GM21786 (cell line): ENCODE data around the gene AKR7A3.
"Not testable (repeated sequence)": the region's sequence is repeated elsewhere in the genome, so short reads cannot be mapped to it uniquely, and the experiment has no call there.

Experiments used
- ATAC-seq: cut with Tn5 transposase; IDR thresholded peaks from one replicate; pipeline ENCODE4 v1.9.1; 2021; ENCODE audit not compliant: unreplicated experiment

The AKR7A3 gene

GRCh38 chr1:19288324-19289241, at the start of gene AKR7A3:
TSS of gene AKR7A3 (minus strand) at chr1:19288770. CDS start at chr1:19288709, 61 bp downstream.
- ATAC-seq: not testable (repeated sequence)

- ATAC-seq: no peak
These were observed 49.8 kb upstream of the AKR7A3 start for GRCh38 chr1:19338323-19338762.

- ATAC-seq: no peak
These were observed 48.7 kb upstream of the AKR7A3 start for GRCh38 chr1:19337289-19337688.

- no peak for ATAC-seq
These were observed 48.0 kb upstream of the AKR7A3 start for GRCh38 chr1:19336543-19336942.

- no peak for ATAC-seq
These were observed 45.2 kb upstream of the AKR7A3 start for GRCh38 chr1:19333587-19334354.

GRCh38 chr1:19332832-19333231, 44.3 kb upstream of the AKR7A3 start:
- ATAC-seq: no peak

- no peak for ATAC-seq
These were observed 42.8 kb upstream of the AKR7A3 start for GRCh38 chr1:19331262-19331878.

GRCh38 chr1:19330449-19331135, 42.0 kb upstream of the AKR7A3 start:
- ATAC-seq: no peak

- no peak for ATAC-seq
These were observed 41.0 kb upstream of the AKR7A3 start for GRCh38 chr1:19329611-19330010.

- no peak for ATAC-seq
These were observed 40.6 kb upstream of the AKR7A3 start for GRCh38 chr1:19329188-19329587.

- no peak for ATAC-seq
These were observed 39.9 kb upstream of the AKR7A3 start for GRCh38 chr1:19328486-19328885.

- ATAC-seq: no peak
These were observed 39.2 kb upstream of the AKR7A3 start for GRCh38 chr1:19327736-19328135.

- ATAC-seq: no peak
These were observed 38.7 kb upstream of the AKR7A3 start for GRCh38 chr1:19327301-19327700.

GRCh38 chr1:19326748-19327065, 38.1 kb upstream of the AKR7A3 start:
- ATAC-seq: no peak

- ATAC-seq: no peak
These were observed 37.6 kb upstream of the AKR7A3 start for GRCh38 chr1:19325958-19326747.

GRCh38 chr1:19325368-19325957, 36.9 kb upstream of the AKR7A3 start:
- no peak for ATAC-seq

- ATAC-seq: no peak
These were observed 36.1 kb upstream of the AKR7A3 start for GRCh38 chr1:19324665-19324990.

- ATAC-seq: no peak
These were observed 35.6 kb upstream of the AKR7A3 start for GRCh38 chr1:19323987-19324664.

GRCh38 chr1:19322481-19322880, 33.9 kb upstream of the AKR7A3 start:
- no peak for ATAC-seq
